IgD-negative memory B cell (primary cell): Measurements from ENCODE around the gene NEGR1. TPM values are rescaled to one million over a fixed set of nuclear protein-coding genes. Genes with fewer than 3 reads are reported as not detected.
"Not testable (repeated sequence)": the region's sequence is repeated elsewhere in the genome, so short reads cannot be mapped to it uniquely, and the experiment has no call there.

Source experiments
- H3K27ac Mint-ChIP-seq, 3 donors: one replicate each; pipeline ENCODE4 v1.8.0; 2020 to 2022; ENCODE audit warnings: mild to moderate bottlenecking in 3 of 3, mixed read lengths in 3 of 3, moderate library complexity in 1 of 3
- H3K27me3 Mint-ChIP-seq: one replicate; pipeline ENCODE4 v1.8.0; 2021; ENCODE audit warnings: mixed read lengths
- H3K36me3 Mint-ChIP-seq: one replicate; pipeline ENCODE4 v1.8.0; 2020; ENCODE audit warnings: mild to moderate bottlenecking, mixed read lengths
- H3K4me1 Mint-ChIP-seq, 3 donors: one replicate each; pipeline ENCODE4 v1.8.0; 2020 to 2022; ENCODE audit warnings: mixed read lengths in 3 of 3, mild to moderate bottlenecking in 1 of 3
- H3K4me3 Mint-ChIP-seq, 4 donors: one replicate each; pipeline ENCODE4 v1.8.0; 2020 to 2022; ENCODE audit warnings: mild to moderate bottlenecking in 4 of 4, mixed read lengths in 4 of 4, moderate library complexity in 3 of 4
- H3K9me3 Mint-ChIP-seq, 3 donors: one replicate each; pipeline ENCODE4 v1.8.0; 2020 to 2021; ENCODE audit warnings: mixed read lengths in 3 of 3, mild to moderate bottlenecking in 1 of 3
- polyA plus RNA-seq: library from polyadenylated mRNA; unstranded; fragments of 300-500 nt; fragmentation: Illumina TruSeq; gene quantifications from one replicate; pipeline ENCODE4 v1.2.3, GENCODE V29; 2021

NEGR1 gene
- polyA plus RNA-seq, 1 donor from 2014 or later = not detected

DNA sequence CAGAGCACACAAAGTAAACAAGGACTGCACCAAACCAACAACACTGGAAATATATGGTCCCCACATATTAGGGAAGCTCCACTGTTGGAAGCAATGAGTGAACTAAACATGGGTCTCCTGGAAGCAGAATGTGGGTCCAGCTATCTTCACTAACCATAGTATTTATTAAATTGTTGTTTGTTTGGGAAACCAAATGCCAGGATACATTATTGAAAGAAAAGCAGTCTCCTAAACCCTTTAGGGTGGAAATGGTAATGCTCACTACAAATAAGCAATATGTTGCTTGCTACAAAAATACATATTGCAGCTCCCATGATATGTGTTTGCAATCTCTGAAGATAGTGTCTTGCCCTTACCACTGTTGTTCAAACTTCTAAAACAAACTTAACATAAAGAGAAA lies 2.2 kb downstream of the NEGR1 start:
- Mint-ChIP-seq H3K4me3 (no peak overlapping the region), H3K9me3 (no peaks in the 10 kb centered on the region), H3K36me3 (peaks cover 4% of the 10 kb centered on the region), H3K27ac (no peak overlapping the region), H3K27me3 (peaks cover 21% of the 10 kb centered on the region), H3K4me1 (peaks cover 5 to 14% (median 11%) of the 10 kb centered on the region in 3 donors)

DNA sequence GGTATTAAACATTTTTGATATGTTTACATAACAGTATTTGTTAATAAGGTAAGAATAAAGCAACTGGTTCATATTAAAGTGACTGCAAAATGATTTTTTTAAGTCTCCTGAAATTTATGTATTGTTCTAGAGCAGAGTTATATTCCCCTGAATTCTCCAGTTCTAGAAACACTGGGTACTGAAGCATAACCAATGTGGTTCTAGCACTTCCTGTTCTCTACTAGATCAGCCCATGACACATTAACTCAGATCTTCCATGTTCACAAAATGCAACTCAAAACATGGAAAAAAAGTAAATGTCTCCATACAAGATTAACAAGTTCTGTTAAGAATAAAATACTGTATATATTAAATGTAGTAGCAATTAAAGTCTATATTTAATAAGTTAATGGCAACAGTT lies 3.9 kb downstream of the NEGR1 start:
- Mint-ChIP-seq H3K27ac (no peak overlapping the region), H3K4me3 (no peak overlapping the region), H3K4me1 (peaks cover 5 to 14% (median 11%) of the 10 kb centered on the region in 3 donors), H3K27me3 (peaks cover 21% of the 10 kb centered on the region), H3K36me3 (peaks cover 4% of the 10 kb centered on the region), H3K9me3 (peaks cover 0 to 3% (median 2%) of the 10 kb centered on the region in 3 donors)

DNA sequence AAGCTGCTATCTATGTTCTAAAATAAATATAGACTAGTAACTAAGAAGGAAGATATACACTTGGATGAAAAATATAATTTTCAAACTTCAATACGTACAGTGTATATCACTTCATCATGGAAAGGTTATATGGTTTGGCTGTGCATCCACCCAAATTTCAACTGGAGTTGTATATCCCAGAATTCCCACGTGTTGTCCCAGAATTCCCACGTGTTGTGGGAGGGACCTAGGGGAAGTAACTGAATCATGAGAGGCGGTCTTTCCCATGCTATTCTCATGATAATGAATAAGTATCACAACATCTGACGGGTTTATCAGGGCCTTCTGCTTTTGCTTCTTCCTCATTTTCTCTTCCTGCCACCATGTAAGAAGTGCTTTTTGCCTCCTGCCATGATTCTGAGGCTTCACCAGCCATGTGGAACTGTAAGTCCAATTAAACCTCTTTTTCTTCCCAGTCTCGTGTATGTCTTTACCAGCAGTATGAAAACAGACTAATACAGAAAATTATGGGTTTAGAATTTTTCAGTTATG lies 10.7 kb downstream of the NEGR1 start:
- H3K4me3 Mint-ChIP-seq = no peak overlapping the region

DNA sequence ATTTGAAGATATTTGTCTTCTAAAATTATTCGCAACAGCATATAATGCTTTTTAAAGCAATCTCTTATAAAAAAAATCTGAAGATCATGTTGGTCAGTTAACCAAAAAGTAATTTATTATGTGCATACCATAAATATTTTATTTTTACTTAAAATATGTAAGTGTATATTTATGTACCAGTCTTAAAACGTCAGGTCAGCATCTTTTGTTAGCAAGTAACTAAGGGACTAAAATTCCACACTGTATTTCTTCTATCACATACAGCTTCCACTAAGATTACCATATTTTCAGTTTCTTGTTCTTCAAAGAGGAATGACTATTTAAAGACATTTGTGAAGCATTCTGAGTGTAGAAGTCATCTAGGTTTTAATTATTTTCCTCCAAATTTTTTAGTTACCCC lies 19.6 kb downstream of the NEGR1 start:
- no peak overlapping the region for H3K27ac Mint-ChIP-seq
- no peaks in the 10 kb centered on the region for H3K4me1 Mint-ChIP-seq
- no peaks in the 10 kb centered on the region for H3K27me3 Mint-ChIP-seq
- H3K9me3 Mint-ChIP-seq = peaks cover 0 to 2% (median 0%) of the 10 kb centered on the region in 3 donors
- H3K36me3 Mint-ChIP-seq = no peaks in the 10 kb centered on the region
- no peak overlapping the region for H3K4me3 Mint-ChIP-seq

More for the DNA sequence above, 10.7 kb downstream of the NEGR1 start:
- Mint-ChIP-seq H3K27me3 (no peaks in the 10 kb centered on the region), H3K4me1 (no peaks in the 10 kb centered on the region), H3K36me3 (no peaks in the 10 kb centered on the region), H3K27ac (no peak overlapping the region), H3K9me3 (peaks cover 0 to 14% (median 7%) of the 10 kb centered on the region in 3 donors)

DNA sequence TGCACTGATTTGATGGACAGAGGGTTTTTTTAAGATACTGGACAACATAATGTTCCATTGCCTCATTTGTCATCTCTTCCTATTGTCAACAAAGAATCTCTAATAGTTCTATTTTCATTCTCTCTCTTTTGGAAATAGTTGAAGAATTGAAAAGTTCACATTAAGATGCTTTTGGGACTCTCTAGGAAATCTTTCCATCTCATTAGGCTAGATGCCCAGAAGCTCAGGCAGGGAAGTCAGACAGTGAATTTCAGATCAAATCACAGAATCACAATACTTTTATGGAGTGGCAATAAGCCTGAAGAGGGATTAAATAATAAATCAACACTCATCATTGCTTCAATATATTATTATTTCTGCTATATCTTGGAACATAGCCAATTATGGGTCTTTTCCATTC lies 29.2 kb downstream of the NEGR1 start:
- Mint-ChIP-seq H3K4me3 (no peak overlapping the region), H3K27me3 (no peaks in the 10 kb centered on the region), H3K36me3 (no peaks in the 10 kb centered on the region), H3K4me1 (no peaks in the 10 kb centered on the region), H3K27ac (no peak overlapping the region), H3K9me3 (peaks cover 0 to 9% (median 0%) of the 10 kb centered on the region in 3 donors)

DNA sequence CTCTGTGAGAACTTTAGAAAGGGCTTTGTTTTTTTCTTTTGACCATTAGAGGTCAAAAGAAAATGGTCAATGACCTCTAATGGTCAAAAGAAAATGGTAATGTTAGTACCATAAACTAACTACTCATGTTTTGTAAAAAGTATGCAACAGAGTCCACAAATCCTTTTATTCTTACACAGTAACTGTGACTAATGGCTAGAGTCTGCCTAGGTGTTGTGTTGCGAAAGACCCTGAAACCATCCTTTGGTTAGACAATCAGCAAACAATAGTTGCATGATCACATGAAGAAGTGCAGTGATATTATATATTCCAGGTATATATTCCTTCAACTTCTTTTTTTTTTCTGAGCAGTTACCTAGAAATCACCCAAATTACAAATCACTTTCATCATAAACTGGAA lies 40.9 kb downstream of the NEGR1 start:
- no peaks in the 10 kb centered on the region for H3K36me3 Mint-ChIP-seq
- H3K4me1 Mint-ChIP-seq = no peaks in the 10 kb centered on the region

DNA sequence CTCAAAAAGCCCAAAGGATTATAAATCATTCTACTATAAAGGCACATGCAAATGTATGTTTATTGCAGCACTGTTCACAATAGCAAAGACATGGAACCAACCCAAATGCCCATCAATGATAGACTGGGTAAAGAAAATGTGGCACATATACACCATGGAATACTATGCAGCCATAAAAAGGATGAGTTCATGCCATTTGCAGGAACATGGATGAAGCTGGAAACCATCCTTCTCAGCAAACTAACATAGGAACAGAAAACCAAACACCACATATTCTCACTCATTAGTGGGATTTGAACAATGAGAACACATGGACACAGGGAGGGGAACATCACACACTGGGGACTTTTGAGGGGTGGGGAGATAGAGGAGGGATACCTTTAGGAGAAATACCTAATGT lies 46.4 kb downstream of the NEGR1 start:
- not testable (repeated sequence) for H3K27ac Mint-ChIP-seq, H3K4me3 Mint-ChIP-seq, H3K27me3 Mint-ChIP-seq, H3K9me3 Mint-ChIP-seq, H3K4me1 Mint-ChIP-seq, H3K36me3 Mint-ChIP-seq

More for the DNA sequence above, 40.9 kb downstream of the NEGR1 start:
- H3K27me3 Mint-ChIP-seq = peaks cover 1% of the 10 kb centered on the region
- H3K27ac Mint-ChIP-seq = no peak overlapping the region
- peaks cover 0 to 4% (median 0%) of the 10 kb centered on the region in 3 donors for H3K9me3 Mint-ChIP-seq
- H3K4me3 Mint-ChIP-seq = no peak overlapping the region

DNA sequence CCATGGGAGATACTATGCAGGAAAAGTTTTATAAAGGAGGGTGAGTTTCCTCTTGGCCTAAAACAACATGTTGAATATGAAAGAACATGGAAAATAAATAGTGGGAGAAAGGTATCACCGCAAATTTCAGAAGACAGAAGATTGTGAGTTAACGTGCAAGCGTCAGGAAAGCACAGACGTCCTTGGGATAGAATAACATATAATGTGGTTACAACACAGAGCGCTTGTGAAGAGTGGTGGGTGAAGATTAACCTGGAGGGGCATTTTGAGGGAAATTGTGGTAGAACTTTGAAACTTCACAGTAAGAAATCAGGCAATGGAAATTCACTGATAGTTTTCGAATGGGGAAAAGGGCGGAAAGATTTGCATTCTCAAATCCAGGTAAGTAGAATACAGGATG lies 47.3 kb downstream of the NEGR1 start:
- Mint-ChIP-seq H3K4me3 (no peak overlapping the region), H3K27ac (no peak overlapping the region), H3K27me3 (no peaks in the 10 kb centered on the region), H3K9me3 (peaks cover 0 to 7% (median 5%) of the 10 kb centered on the region in 3 donors), H3K36me3 (peaks cover 2% of the 10 kb centered on the region), H3K4me1 (no peaks in the 10 kb centered on the region)

DNA sequence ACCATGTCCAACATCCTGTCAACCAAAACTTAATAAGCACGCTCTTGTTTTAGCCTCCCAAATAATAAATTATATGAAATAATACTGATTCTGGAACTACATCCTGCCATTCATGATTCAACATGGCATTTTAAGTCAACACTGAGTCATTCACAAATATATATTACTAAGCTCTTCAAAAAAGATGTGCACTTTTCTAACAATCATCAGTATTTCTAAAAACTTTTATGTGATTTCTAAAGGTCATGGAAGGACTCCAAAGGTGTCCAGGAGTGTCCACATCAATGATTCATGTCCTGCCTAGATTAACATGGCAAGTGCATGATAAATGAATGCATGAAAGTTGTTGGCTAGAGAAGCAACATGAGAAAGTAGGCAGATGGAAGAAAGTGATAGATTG lies 51.6 kb downstream of the NEGR1 start:
- peaks cover 0 to 7% (median 6%) of the 10 kb centered on the region in 3 donors for H3K9me3 Mint-ChIP-seq
- no peak overlapping the region for H3K4me3 Mint-ChIP-seq
- no peaks in the 10 kb centered on the region for H3K4me1 Mint-ChIP-seq
- H3K27ac Mint-ChIP-seq = no peak overlapping the region
- H3K36me3 Mint-ChIP-seq = peaks cover 2% of the 10 kb centered on the region
- no peaks in the 10 kb centered on the region for H3K27me3 Mint-ChIP-seq

DNA sequence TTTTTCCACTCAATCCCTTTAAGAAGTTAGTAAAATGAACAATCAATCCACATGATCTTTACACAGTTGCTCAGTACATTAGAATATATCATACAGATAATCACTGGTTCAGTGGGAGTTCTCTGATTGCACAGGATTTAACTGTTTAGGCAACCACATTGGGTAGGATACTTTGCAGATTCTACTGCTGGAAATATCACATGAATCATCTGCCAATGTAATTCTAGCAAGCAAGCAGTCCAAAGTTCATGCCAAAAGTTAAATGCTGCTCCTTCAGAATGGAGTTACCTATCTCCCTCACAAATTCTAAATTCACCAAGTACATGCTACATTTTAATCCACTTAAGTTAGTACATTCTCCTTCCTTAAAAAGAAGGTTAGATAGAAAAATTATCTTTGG lies 52.4 kb downstream of the NEGR1 start:
- Mint-ChIP-seq H3K36me3 (no peaks in the 10 kb centered on the region), H3K27ac (no peak overlapping the region), H3K27me3 (no peaks in the 10 kb centered on the region), H3K4me1 (no peaks in the 10 kb centered on the region), H3K4me3 (no peak overlapping the region), H3K9me3 (peaks cover 0 to 4% (median 1%) of the 10 kb centered on the region in 3 donors)

DNA sequence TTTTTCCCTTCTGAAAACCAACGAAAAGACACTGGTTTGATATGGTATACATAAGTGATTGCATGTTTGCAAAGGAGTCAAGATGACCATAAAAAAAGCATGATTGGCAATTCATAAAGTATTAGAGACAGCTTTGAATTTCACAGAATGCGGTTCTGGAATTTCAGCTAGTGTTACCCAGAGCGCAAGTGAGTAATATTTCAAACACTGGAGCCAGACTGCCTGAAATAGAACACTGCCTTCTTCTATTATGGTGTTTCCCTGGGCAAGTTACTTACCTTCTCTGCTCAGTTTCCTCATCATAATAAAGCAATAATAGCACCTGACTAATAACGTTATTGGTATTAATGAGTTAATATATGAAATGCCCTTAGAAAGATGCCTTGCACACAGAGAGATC lies 54.7 kb downstream of the NEGR1 start:
- Mint-ChIP-seq H3K4me1 (no peaks in the 10 kb centered on the region), H3K27me3 (no peaks in the 10 kb centered on the region)

DNA sequence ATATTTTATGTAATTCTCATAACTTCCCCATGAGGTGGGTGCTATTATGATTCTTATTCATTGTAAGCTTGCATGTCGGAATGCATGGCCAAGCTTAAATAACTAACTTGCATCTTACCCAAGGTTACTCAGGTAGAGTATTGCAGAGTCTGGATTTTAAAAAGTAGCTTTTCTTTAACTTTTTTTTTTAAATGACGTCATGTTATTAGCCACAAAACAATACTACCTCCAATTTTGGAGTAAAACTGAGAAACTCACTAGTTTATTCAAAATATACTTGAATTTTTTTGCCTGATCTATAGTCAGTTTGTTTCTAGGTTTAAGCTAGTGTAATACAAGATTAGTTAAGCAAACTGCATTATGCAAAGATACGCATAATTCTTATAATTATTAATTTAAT lies 57.8 kb downstream of the NEGR1 start:
- H3K36me3 Mint-ChIP-seq = no peaks in the 10 kb centered on the region
- H3K4me1 Mint-ChIP-seq = no peaks in the 10 kb centered on the region
- no peak overlapping the region for H3K4me3 Mint-ChIP-seq
- peaks cover 0 to 2% (median 0%) of the 10 kb centered on the region in 3 donors for H3K9me3 Mint-ChIP-seq
- no peaks in the 10 kb centered on the region for H3K27me3 Mint-ChIP-seq
- no peak overlapping the region for H3K27ac Mint-ChIP-seq

More for the DNA sequence above, 54.7 kb downstream of the NEGR1 start:
- Mint-ChIP-seq H3K36me3 (no peaks in the 10 kb centered on the region), H3K4me3 (no peak overlapping the region), H3K9me3 (peaks cover 0 to 2% (median 0%) of the 10 kb centered on the region in 3 donors), H3K27ac (no peak overlapping the region)

DNA sequence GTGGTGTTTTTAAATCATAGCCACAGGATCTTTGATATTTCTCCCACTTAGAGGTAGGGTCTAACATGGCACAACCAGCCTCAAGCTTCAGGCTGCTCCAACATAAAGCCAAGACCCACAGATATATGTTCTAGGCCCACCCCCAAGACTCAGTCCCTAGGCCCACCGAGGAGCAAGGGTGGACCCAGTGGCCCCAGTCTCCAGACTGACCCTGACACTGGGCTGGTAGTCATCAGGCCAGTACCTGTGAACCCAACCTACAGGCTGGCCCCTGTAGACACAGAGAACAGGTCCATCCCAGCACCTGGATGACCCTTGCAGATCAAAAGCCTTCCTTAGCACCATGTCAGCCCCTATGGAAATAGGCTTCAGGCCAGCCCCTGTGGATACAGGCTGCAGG lies 60.5 kb downstream of the NEGR1 start:
- H3K4me1 Mint-ChIP-seq = no peaks in the 10 kb centered on the region
- no peaks in the 10 kb centered on the region for H3K27me3 Mint-ChIP-seq

DNA sequence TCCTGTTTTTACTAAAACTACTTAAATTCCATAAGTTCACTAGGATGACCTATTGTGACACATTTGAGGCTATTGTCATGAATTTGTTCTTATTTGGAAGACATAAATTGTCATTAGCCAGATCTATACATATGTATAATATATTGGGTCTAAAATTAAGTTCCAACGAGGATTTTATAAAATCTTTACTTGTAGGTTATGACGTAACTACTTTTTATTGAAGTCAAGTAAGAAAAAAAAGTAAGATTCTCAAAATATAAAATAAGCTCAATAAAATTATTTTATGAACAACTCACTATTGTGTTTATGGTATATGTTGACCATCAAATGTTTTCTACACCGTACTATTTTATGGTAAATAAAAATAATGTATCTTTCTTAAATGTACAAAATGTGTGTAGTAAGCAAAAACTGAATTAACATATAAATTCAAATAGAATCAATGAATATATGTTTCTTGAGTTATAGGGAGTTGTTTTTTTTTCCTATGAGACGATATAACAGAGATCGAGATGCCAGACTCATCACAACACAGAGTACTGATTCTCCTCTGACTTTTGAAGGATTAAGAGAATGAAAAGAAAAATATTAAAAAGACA lies 64.1 kb downstream of the NEGR1 start:
- Mint-ChIP-seq H3K27me3 (no peaks in the 10 kb centered on the region), H3K27ac (no peak overlapping the region), H3K4me1 (no peaks in the 10 kb centered on the region), H3K9me3 (no peaks in the 10 kb centered on the region), H3K36me3 (no peaks in the 10 kb centered on the region), H3K4me3 (no peak overlapping the region)

More for the DNA sequence above, 60.5 kb downstream of the NEGR1 start:
- Mint-ChIP-seq H3K9me3 (no peaks in the 10 kb centered on the region), H3K27ac (no peak overlapping the region), H3K36me3 (no peaks in the 10 kb centered on the region), H3K4me3 (no peak overlapping the region)

DNA sequence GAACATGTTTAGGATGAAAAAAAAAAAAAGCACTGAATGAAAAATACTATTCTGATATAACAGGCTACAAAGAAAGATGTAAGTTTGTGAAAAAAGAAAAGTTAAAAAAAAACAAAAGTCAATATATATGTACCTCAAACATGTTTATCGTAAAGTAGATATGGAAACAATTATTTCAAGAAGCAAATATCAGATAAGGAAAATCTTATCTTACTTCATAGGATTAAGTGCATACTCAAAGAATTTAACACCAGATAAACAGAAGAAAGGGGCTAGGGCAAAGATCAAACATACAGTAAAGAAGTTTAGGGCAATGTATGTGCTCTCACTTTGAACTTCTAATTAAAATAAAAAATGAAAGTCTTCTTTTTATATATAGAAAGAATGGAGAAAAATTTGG lies 75.3 kb downstream of the NEGR1 start:
- Mint-ChIP-seq H3K27ac (no peak overlapping the region), H3K27me3 (no peaks in the 10 kb centered on the region), H3K4me1 (no peaks in the 10 kb centered on the region), H3K36me3 (no peaks in the 10 kb centered on the region), H3K4me3 (no peak overlapping the region), H3K9me3 (peaks cover 0 to 7% (median 1%) of the 10 kb centered on the region in 3 donors)

DNA sequence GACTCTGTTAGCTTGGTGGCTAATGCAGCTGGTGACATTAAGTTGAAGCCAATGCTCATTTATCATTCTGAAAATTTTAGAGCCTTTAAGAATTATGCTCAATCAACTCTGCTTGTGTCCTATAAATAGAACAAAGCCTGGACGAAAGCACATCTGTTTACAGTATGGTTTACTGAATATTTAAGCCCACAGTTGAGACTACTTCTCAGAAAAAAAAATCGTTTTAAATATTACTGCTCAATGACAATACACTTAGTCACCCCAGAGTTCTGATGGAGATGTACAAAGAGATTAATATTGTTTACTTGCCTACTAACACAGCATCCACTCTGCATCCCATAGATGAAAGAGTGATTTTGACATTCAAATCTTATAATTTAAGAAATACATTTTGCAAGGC lies 79.6 kb downstream of the NEGR1 start:
- Mint-ChIP-seq H3K4me1 (no peaks in the 10 kb centered on the region), H3K9me3 (peaks cover 4 to 11% (median 4%) of the 10 kb centered on the region in 3 donors)

More for the DNA sequence above, 79.6 kb downstream of the NEGR1 start:
- Mint-ChIP-seq H3K27ac (no peak overlapping the region), H3K4me3 (no peak overlapping the region), H3K27me3 (no peaks in the 10 kb centered on the region), H3K36me3 (no peaks in the 10 kb centered on the region)
